Ascending aorta (tissue), 2 donors: ENCODE measurements around the gene FOXK2. TPM values are rescaled to one million over a fixed set of nuclear protein-coding genes. Genes with fewer than 3 reads are reported as not detected.
A peak's percentile ranks its signal among the peaks of the same experiment; 100 is the strongest.
"Not testable (repeated sequence)": the region's sequence is repeated elsewhere in the genome, so short reads cannot be mapped to it uniquely, and the experiment has no call there.

Experiments
- DNase-seq, 2 donors: peaks; one replicate each; pipeline ENCODE4 v3.0.0-alpha.2; 2019; ENCODE audit warnings: low spot score in 2 of 2
- H3K27ac ChIP-seq, 2 donors: fragments of 200-600 bp; sonication (generic); one replicate each; pipeline ENCODE4 v1.5.1; 2016 to 2017; ENCODE audit warnings: mild to moderate bottlenecking in 1 of 2
- H3K27me3 ChIP-seq: fragments of 200-600 bp; sonication (generic); one replicate; pipeline ENCODE4 v1.5.1; 2017
- H3K36me3 ChIP-seq, 2 donors: fragments of 200-600 bp; sonication (generic); one replicate each; pipeline ENCODE4 v1.5.1; 2016
- H3K4me1 ChIP-seq, 2 donors: fragments of 200-600 bp; sonication (generic); one replicate each; pipeline ENCODE4 v1.5.1; 2016 to 2017; ENCODE audit warnings: mild to moderate bottlenecking in 1 of 2
- H3K4me3 ChIP-seq, 2 donors: fragments of 200-600 bp; sonication (generic); one replicate each; pipeline ENCODE4 v1.5.1; 2016 to 2017; ENCODE audit warnings: mild to moderate bottlenecking in 1 of 2
- H3K9me3 ChIP-seq, 2 donors: fragments of 200-600 bp; sonication (generic); one replicate each; pipeline ENCODE4 v1.5.1; 2016
- CTCF ChIP-seq, 3 experiments: fragments of 200-600 bp in 2 of 3; fragments of 450-650 bp in 1 of 3; sonication (generic) in 2 of 3; IDR thresholded peaks; one replicate each; pipeline ENCODE4 v1.5.1; 2016 to 2019; ENCODE audit warnings: antibody characterized with exemption in 3 of 3, mild to moderate bottlenecking in 1 of 3, moderate library complexity in 1 of 3
- intact Hi-C: fragments of 100-400 bp; cut with DNase I; formaldehyde crosslinking; loops from one replicate; pipeline ENCODE4 v1.15.1; 2023
- total RNA-seq: library from RNA; depleted of rRNA; stranded (reverse); fragments of >200 nt; gene quantifications from one replicate; pipeline ENCODE4 v1.1.0, GENCODE V29; 2016

The FOXK2 gene
- total RNA-seq, 1 donor from 2014 or later, result 131 TPM

GRCh38 chr17:82531431-82531881, 11.9 kb downstream of the FOXK2 start:
- Histone ChIP-seq H3K27me3 (no peaks in the 10 kb centered on the region), H3K4me3 (no peak overlapping the region), H3K27ac (peak overlapping the region in 1 of 2 donors; percentile 55), H3K9me3 (no peaks in the 10 kb centered on the region), H3K36me3 (no peaks in the 10 kb centered on the region), H3K4me1 (peaks cover 10 to 43% of the 10 kb centered on the region in 2 donors)
- DNase-seq, result no peak
- no peak for TF ChIP-seq CTCF (IDR thresholded peaks at IDR 0.05)
- intact Hi-C loops, result no loop called here

GRCh38 chr17:82534401-82534812, 14.9 kb downstream of the FOXK2 start:
- DNase-seq, result no peak
- no peaks in the 10 kb centered on the region for H3K9me3 ChIP-seq
- no peak for TF ChIP-seq CTCF (IDR thresholded peaks at IDR 0.05)
- H3K27me3 ChIP-seq, result no peaks in the 10 kb centered on the region
- H3K4me1 ChIP-seq, result peaks cover 12 to 60% of the 10 kb centered on the region in 2 donors
- H3K36me3 ChIP-seq, result no peaks in the 10 kb centered on the region
- no peak overlapping the region for H3K4me3 ChIP-seq
- intact Hi-C loops, result no loop called here
- H3K27ac ChIP-seq, result peak overlapping the region in 1 of 2 donors; percentile 95

GRCh38 chr17:82536512-82537201, 17.1 kb downstream of the FOXK2 start:
- Histone ChIP-seq H3K36me3 (no peaks in the 10 kb centered on the region), H3K4me3 (peak overlapping the region; percentile 37 to 43), H3K27me3 (no peaks in the 10 kb centered on the region), H3K9me3 (no peaks in the 10 kb centered on the region), H3K27ac (peak overlapping the region; percentile 93 to 95), H3K4me1 (peaks cover 4 to 57% of the 10 kb centered on the region in 2 donors)
- intact Hi-C loops, result loop anchor here (2.0 kb wide), 2 partner anchors 16 to 18 kb away; partner anchors contain the start of gene FOXK2
- DNase-seq, result peak in 1 of 2 donors; percentile 76
- no peak for TF ChIP-seq CTCF (IDR thresholded peaks at IDR 0.05)

- H3K9me3 ChIP-seq, H3K36me3 ChIP-seq, H3K27me3 ChIP-seq: not testable (repeated sequence)
- peak overlapping the region; percentile 37 to 43 for H3K4me3 ChIP-seq
- peak overlapping the region; percentile 93 to 95 for H3K27ac ChIP-seq
- DNase-seq, result peak in 1 of 2 donors; percentile 80
- H3K4me1 ChIP-seq, result peaks cover 4 to 52% of the 10 kb centered on the region in 2 donors
- intact Hi-C loops, result loop anchor here (2.0 kb wide), 2 partner anchors 16 to 18 kb away; partner anchors contain the start of gene FOXK2
These were observed 17.7 kb downstream of the FOXK2 start for GRCh38 chr17:82537228-82537627.

- H3K36me3 ChIP-seq, H3K4me3 ChIP-seq, H3K27me3 ChIP-seq, DNase-seq, H3K9me3 ChIP-seq, intact Hi-C loops: not testable (repeated sequence)
- Histone ChIP-seq H3K4me1 (peaks cover 4 to 56% of the 10 kb centered on the region in 2 donors), H3K27ac (peak overlapping the region; percentile 93 to 95)
These were observed 19.5 kb downstream of the FOXK2 start for GRCh38 chr17:82539076-82539475.

- Histone ChIP-seq H3K9me3 (no peaks in the 10 kb centered on the region), H3K36me3 (no peaks in the 10 kb centered on the region), H3K27ac (no peak overlapping the region), H3K4me1 (peaks cover 0 to 40% of the 10 kb centered on the region in 2 donors), H3K4me3 (no peak overlapping the region), H3K27me3 (no peaks in the 10 kb centered on the region)
- no peak for TF ChIP-seq CTCF (IDR thresholded peaks at IDR 0.05)
- intact Hi-C loops, result no loop called here
- DNase-seq, result no peak
These were observed 22.9 kb downstream of the FOXK2 start for GRCh38 chr17:82542439-82542838.
